GM18951 (cell line): ENCODE measurements around the gene MGAT5B.

Experiments
- POLR2A ChIP-seq: IDR thresholded peaks from 4 replicates; pipeline ENCODE4 v1.6.1; 2011; ENCODE audit warnings: mild to moderate bottlenecking; ENCODE audit not compliant: insufficient read length, insufficient read depth; ENCODE audit errors: extremely low read depth
- in situ Hi-C: fragments of 300-500 bp; cut with MboI; formaldehyde crosslinking; loops from one replicate; pipeline ENCODE4 v1.12.0; 2022; ENCODE audit warnings: low sequenced_read_pairs, mixed read lengths, inconsistent platforms; ENCODE audit not compliant: unreplicated experiment

MGAT5B gene

GRCh38 chr17:76868176-76868668 lies at the start of gene MGAT5B:
TSS of gene MGAT5B (plus strand) at chr17:76868404. CDS start at chr17:76869030, 626 bp downstream.
- TF ChIP-seq POLR2A, result no peak
- in situ Hi-C loops, result loop anchor here (10.0 to 25.0 kb wide), 2 partner anchors 197 to 369 kb away; no protein-coding TSS in a partner anchor

- in situ Hi-C loops, result no loop called here
- TF ChIP-seq POLR2A, result no peak
Observed at GRCh38 chr17:76820039-76820438, 48.2 kb upstream of the MGAT5B start.

GRCh38 chr17:76820561-76820960 lies 47.6 kb upstream of the MGAT5B start:
- in situ Hi-C loops, result no loop called here
- no peak for TF ChIP-seq POLR2A

- in situ Hi-C loops, result no loop called here
- no peak for TF ChIP-seq POLR2A
Observed at GRCh38 chr17:76822184-76822778, 45.9 kb upstream of the MGAT5B start.

- TF ChIP-seq POLR2A, result no peak
- in situ Hi-C loops, result no loop called here
Observed at GRCh38 chr17:76824093-76824492, 44.1 kb upstream of the MGAT5B start.

GRCh38 chr17:76826330-76827068 lies 41.7 kb upstream of the MGAT5B start:
- in situ Hi-C loops, result no loop called here
- TF ChIP-seq POLR2A, result no peak

- in situ Hi-C loops, result no loop called here
- no peak for TF ChIP-seq POLR2A
Observed at GRCh38 chr17:76827736-76828135, 40.5 kb upstream of the MGAT5B start.

GRCh38 chr17:76830987-76831715 lies 37.1 kb upstream of the MGAT5B start:
- no peak for TF ChIP-seq POLR2A
- in situ Hi-C loops, result no loop called here

GRCh38 chr17:76833034-76833644 lies 35.1 kb upstream of the MGAT5B start:
- in situ Hi-C loops, result no loop called here
- no peak for TF ChIP-seq POLR2A

GRCh38 chr17:76833747-76834146 lies 34.5 kb upstream of the MGAT5B start:
- no peak for TF ChIP-seq POLR2A
- in situ Hi-C loops, result no loop called here

- in situ Hi-C loops, result no loop called here
- TF ChIP-seq POLR2A, result no peak
Observed at GRCh38 chr17:76834870-76835269, 33.3 kb upstream of the MGAT5B start.

GRCh38 chr17:76840443-76840767 lies 27.8 kb upstream of the MGAT5B start:
- no peak for TF ChIP-seq POLR2A
- in situ Hi-C loops, result no loop called here
